ENCODE data around the gene DRC7. TPM values are rescaled to one million over a fixed set of nuclear protein-coding genes. Genes with fewer than 3 reads are reported as not detected.

DRC7 gene
- total and polyA plus RNA-seq, 2 experiments from 2014 or later: not detected

DNA sequence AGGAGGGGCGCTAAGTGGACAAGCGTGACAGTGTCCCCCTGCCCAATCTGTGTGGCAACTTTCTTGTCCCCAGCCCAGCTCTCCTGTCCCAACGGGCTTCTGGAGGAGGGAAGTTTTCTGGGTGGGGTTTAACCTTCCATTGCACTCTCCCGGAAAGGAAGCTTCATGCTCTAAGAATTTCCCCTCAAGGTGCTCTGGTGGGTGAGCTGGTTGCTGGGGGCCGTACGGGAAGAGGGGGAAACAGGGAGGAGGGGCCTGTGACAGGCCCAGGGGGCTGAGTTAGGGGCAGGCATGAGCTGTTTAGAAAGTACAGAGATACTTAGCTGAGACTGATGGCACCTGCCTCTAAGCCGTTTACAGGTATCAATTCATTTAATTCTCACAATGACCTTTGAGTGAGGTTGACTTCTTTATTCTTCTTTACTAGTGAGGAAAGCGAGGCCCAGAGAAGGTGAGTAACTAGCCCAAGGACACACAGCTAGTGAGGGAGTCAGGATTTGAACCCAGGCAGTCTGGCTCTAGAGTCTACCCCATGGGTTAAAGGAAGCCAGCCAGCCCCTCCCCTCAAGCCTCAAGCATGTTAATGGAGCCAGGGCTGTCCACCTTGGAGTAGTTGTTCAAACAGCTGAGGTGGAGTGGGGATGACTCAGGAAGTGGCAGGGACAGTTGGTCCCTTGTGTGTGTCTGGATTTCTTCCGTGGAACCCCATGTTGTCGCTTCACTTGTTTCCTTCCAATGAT is 47.3 kb upstream of the DRC7 start:
- peak; percentile 33 for DNase-seq
- 51% methylated on average over 8 to 10 of the region's 10 CpGs for WGBS, 2 experiments (ENCODE audit: low coverage in 1 of 2, low lambda C conversion rate in 2 of 2, missing lambda C conversion rate in 2 of 2)
- H3K9me2 ChIP-seq (ENCODE audit: insufficient read depth): no peaks in the 10 kb centered on the region
- no peak for TF ChIP-seq EZH2 (IDR thresholded peaks at IDR 0.05; ENCODE audit: insufficient read depth, poor library complexity, severe bottlenecking)
- no peak for TF ChIP-seq EZH2phosphoT487 (IDR thresholded peaks at IDR 0.05; ENCODE audit: insufficient read depth, low read depth)
- no peaks in the 10 kb centered on the region for H3F3A ChIP-seq (ENCODE audit: insufficient read depth)
- no peak overlapping the region for H2AFZ ChIP-seq
- no peak overlapping the region for H3K9ac ChIP-seq
- H3K9me3 ChIP-seq (ENCODE audit: low read depth): no peaks in the 10 kb centered on the region
- in situ Hi-C loops (cut with MboI): no loop called here
- no peak overlapping the region for H3K4me2 ChIP-seq (ENCODE audit: unreplicated experiment)
- H3K36me3 ChIP-seq (ENCODE audit: low read depth): no peaks in the 10 kb centered on the region
- H3K4me3 ChIP-seq: no peak overlapping the region
- H3K27ac ChIP-seq: no peak overlapping the region
- no peaks in the 10 kb centered on the region for H3K79me2 ChIP-seq (ENCODE audit: insufficient read depth)
- no peaks in the 10 kb centered on the region for H3K27me3 ChIP-seq (replicated peaks; ENCODE audit: insufficient read depth)
- peaks cover 26% of the 10 kb centered on the region for H3K4me1 ChIP-seq (ENCODE audit: insufficient read depth)
- no peaks in the 10 kb centered on the region for H4K20me1 ChIP-seq (ENCODE audit: insufficient read depth)

GRCh38 chr16:57648125-57648524 is 46.5 kb upstream of the DRC7 start:
- Histone ChIP-seq H3K9me3 (ENCODE audit: low read depth) (no peaks in the 10 kb centered on the region), H3K36me3 (ENCODE audit: low read depth) (no peaks in the 10 kb centered on the region), H3K9me2 (ENCODE audit: insufficient read depth) (no peaks in the 10 kb centered on the region), H3K9ac (no peak overlapping the region), H3F3A (ENCODE audit: insufficient read depth) (no peaks in the 10 kb centered on the region), H3K4me1 (ENCODE audit: insufficient read depth) (peaks cover 21% of the 10 kb centered on the region), H2AFZ (no peak overlapping the region), H3K79me2 (ENCODE audit: insufficient read depth) (no peaks in the 10 kb centered on the region), H3K27ac (no peak overlapping the region), H3K4me3 (no peak overlapping the region), H3K4me2 (ENCODE audit: unreplicated experiment) (no peak overlapping the region), H3K27me3 (replicated peaks; ENCODE audit: insufficient read depth) (no peaks in the 10 kb centered on the region), H4K20me1 (ENCODE audit: insufficient read depth) (no peaks in the 10 kb centered on the region)
- in situ Hi-C loops (cut with MboI): no loop called here
- WGBS, 2 experiments (ENCODE audit: low coverage in 1 of 2, low lambda C conversion rate in 2 of 2, missing lambda C conversion rate in 2 of 2): 95 to 99% methylated on average over 5 of the region's 5 CpGs
- DNase-seq: no peak
- TF ChIP-seq EZH2phosphoT487 (IDR thresholded peaks at IDR 0.05; ENCODE audit: insufficient read depth, low read depth): no peak
- TF ChIP-seq EZH2 (IDR thresholded peaks at IDR 0.05; ENCODE audit: insufficient read depth, poor library complexity, severe bottlenecking): no peak

DNA sequence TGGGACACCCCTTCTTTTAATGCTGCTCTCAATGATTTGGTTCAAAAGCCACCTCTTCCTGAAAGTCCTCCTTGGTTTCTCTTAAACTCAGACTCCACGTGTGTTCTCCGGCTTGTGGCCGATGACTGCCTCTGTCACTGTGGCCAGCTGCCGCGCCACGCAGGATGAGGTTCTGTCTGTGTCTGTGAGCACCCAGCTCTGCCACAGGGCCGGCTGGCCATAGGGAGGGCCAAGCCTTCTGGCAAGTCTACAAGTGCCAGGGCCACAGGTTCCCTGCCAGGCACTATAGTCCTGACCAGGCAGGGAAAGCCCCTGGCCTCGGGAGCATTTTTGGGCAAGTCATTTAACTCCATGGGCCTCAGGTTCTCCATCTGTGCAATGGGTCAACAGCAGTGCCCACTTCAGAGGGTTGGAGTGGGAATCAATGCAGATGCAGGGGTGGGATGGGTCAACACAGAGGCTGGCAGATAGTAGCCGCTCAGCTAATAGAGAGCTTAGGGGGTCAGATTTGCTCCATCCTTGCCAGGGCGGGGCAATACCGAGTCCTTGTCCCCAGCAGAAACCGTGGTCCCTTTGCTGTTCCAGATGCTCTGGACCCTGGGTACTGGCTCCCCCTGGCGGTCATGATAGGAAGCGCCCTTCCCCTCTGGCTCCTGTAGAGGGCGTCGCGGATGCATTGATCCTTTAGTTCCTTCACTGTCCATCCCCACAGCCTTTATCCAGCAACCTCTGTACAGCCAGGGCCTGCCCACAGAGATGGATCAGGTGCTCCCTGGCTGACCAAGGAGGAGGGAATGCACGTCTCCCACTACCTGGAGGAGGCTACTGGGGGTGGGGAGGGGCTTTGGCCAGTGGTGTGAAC is 45.8 kb upstream of the DRC7 start:
- Histone ChIP-seq H3F3A (ENCODE audit: insufficient read depth) (no peaks in the 10 kb centered on the region), H4K20me1 (ENCODE audit: insufficient read depth) (no peaks in the 10 kb centered on the region), H2AFZ (no peak overlapping the region), H3K4me3 (no peak overlapping the region), H3K79me2 (ENCODE audit: insufficient read depth) (no peaks in the 10 kb centered on the region), H3K9ac (no peak overlapping the region), H3K27me3 (replicated peaks; ENCODE audit: insufficient read depth) (no peaks in the 10 kb centered on the region), H3K9me2 (ENCODE audit: insufficient read depth) (no peaks in the 10 kb centered on the region), H3K4me1 (ENCODE audit: insufficient read depth) (peaks cover 14% of the 10 kb centered on the region), H3K4me2 (ENCODE audit: unreplicated experiment) (no peak overlapping the region), H3K27ac (no peak overlapping the region), H3K9me3 (ENCODE audit: low read depth) (no peaks in the 10 kb centered on the region), H3K36me3 (ENCODE audit: low read depth) (no peaks in the 10 kb centered on the region)
- peak; percentile 83 for DNase-seq
- in situ Hi-C loops (cut with MboI): no loop called here
- no peak for TF ChIP-seq EZH2 (IDR thresholded peaks at IDR 0.05; ENCODE audit: insufficient read depth, poor library complexity, severe bottlenecking)
- TF ChIP-seq EZH2phosphoT487 (IDR thresholded peaks at IDR 0.05; ENCODE audit: insufficient read depth, low read depth): no peak
- 44 to 47% methylated on average over 18 of the region's 18 CpGs for WGBS, 2 experiments (ENCODE audit: low coverage in 1 of 2, low lambda C conversion rate in 2 of 2, missing lambda C conversion rate in 2 of 2)

DNA sequence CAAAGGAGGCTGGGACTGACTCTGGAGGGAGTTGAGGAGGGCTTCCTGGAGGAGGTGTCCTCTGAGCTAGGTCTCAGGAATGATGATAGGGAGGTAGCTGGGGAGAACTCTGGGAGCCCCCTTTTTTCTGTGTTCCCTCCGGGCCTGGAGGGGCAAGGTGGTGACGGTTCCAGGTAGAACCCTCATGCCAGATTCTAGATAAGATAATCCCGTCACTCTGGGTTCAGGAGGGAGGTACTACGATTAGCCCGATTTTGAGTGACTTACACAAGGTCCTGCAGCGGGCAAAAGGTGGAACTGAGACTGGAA is 45.2 kb upstream of the DRC7 start:
- Histone ChIP-seq H3K27ac (no peak overlapping the region), H3K27me3 (replicated peaks; ENCODE audit: insufficient read depth) (no peaks in the 10 kb centered on the region), H3K4me3 (no peak overlapping the region), H3K4me2 (ENCODE audit: unreplicated experiment) (no peak overlapping the region), H3K9ac (no peak overlapping the region), H3F3A (ENCODE audit: insufficient read depth) (no peaks in the 10 kb centered on the region), H3K9me2 (ENCODE audit: insufficient read depth) (no peaks in the 10 kb centered on the region), H2AFZ (no peak overlapping the region), H3K4me1 (ENCODE audit: insufficient read depth) (peaks cover 14% of the 10 kb centered on the region), H4K20me1 (ENCODE audit: insufficient read depth) (no peaks in the 10 kb centered on the region), H3K36me3 (ENCODE audit: low read depth) (no peaks in the 10 kb centered on the region), H3K79me2 (ENCODE audit: insufficient read depth) (no peaks in the 10 kb centered on the region), H3K9me3 (ENCODE audit: low read depth) (no peaks in the 10 kb centered on the region)
- WGBS, 2 experiments (ENCODE audit: low coverage in 1 of 2, low lambda C conversion rate in 2 of 2, missing lambda C conversion rate in 2 of 2): 77 to 80% methylated on average over 6 of the region's 6 CpGs
- in situ Hi-C loops (cut with MboI): no loop called here
- no peak for TF ChIP-seq EZH2 (IDR thresholded peaks at IDR 0.05; ENCODE audit: insufficient read depth, poor library complexity, severe bottlenecking)
- TF ChIP-seq EZH2phosphoT487 (IDR thresholded peaks at IDR 0.05; ENCODE audit: insufficient read depth, low read depth): no peak
- no peak for DNase-seq

Data from GM23248 (cell line).